ENCODE measurements around the gene NUDT9. TPM values are rescaled to one million over a fixed set of nuclear protein-coding genes. Genes with fewer than 3 reads are reported as not detected.

Gene NUDT9
- polyA plus RNA-seq, 1 of the 3 experiments (the other 2 are of a cell fraction) = 21.8 TPM

- Histone ChIP-seq H3F3A (replicated peaks; ENCODE audit: insufficient read depth) (no peaks in the 10 kb centered on the region), H2AFZ (ENCODE audit: low read depth) (no peak overlapping the region), H3K36me3 (replicated peaks in 1 of 2; ENCODE audit: control insufficient read depth in 1 of 2, insufficient read depth in 2 of 2, low read length in 1 of 2) (peaks cover 9 to 30% of the 10 kb centered on the region in 2 experiments), H3K9me3 (no peaks in the 10 kb centered on the region), H3K4me1 (ENCODE audit: control insufficient read depth in 1 of 2, insufficient read depth in 2 of 2, low read depth in 1 of 2, low read length in 1 of 2) (no peaks in the 10 kb centered on the region), H3K27me3 (ENCODE audit: insufficient read depth) (no peaks in the 10 kb centered on the region), H3K79me2 (ENCODE audit: insufficient read depth) (no peaks in the 10 kb centered on the region), H3K27ac (ENCODE audit: low read depth in 2 of 2, low read length in 1 of 2) (no peak overlapping the region), H3K9me2 (no peaks in the 10 kb centered on the region), H3K4me2 (no peak overlapping the region), H4K20me1 (ENCODE audit: insufficient read depth) (no peaks in the 10 kb centered on the region), H3K9ac (no peak overlapping the region), H3K4me3 (ENCODE audit: low read depth in 2 of 2, low read length in 1 of 2) (no peak overlapping the region)
- DNase-seq = peak; percentile 3
- TF ChIP-seq CTCF (IDR thresholded peaks at IDR 0.05) (peak; percentile 37), NFIC (IDR thresholded peaks at IDR 0.05; ENCODE audit: borderline replicate concordance) (no peak), EZH2phosphoT487 (IDR thresholded peaks at IDR 0.05; ENCODE audit: borderline replicate concordance, low read depth) (no peak)
- ChIA-PET POLR2A (no interaction called here), CTCF (interaction anchor here (1.0 kb wide), 1 partner anchor 22 kb away, joined by 3 read pairs; no protein-coding TSS in a partner anchor)
These were observed 29.2 kb downstream of the NUDT9 start for GRCh38 chr4:87451537-87451936.

DNA sequence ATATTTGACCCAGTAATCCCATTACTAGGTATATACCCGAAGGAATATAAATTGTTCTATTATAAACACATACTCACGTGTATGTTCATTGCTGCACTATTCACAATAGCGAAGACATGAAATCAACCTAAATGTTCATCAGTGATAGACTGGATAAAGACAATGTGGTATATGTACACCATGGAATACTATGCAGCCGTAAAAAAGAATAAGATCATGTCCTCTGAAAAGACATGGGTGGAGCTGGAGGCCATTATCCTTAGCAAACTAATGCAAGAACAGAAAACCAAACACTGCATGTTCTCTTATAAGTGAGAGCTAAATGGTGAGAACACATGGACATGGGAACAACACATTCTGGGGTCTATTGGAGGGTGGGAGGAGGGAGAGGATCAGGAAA, 36.5 kb downstream of the NUDT9 start:
- Histone ChIP-seq H3K79me2 (ENCODE audit: insufficient read depth) (no peaks in the 10 kb centered on the region), H3F3A (replicated peaks; ENCODE audit: insufficient read depth) (no peaks in the 10 kb centered on the region), H3K27ac (ENCODE audit: low read depth in 2 of 2, low read length in 1 of 2) (no peak overlapping the region), H3K9ac (no peak overlapping the region), H3K4me2 (no peak overlapping the region), H2AFZ (ENCODE audit: low read depth) (no peak overlapping the region), H3K4me1 (ENCODE audit: control insufficient read depth in 1 of 2, insufficient read depth in 2 of 2, low read depth in 1 of 2, low read length in 1 of 2) (no peaks in the 10 kb centered on the region), H3K36me3 (replicated peaks in 1 of 2; ENCODE audit: control insufficient read depth in 1 of 2, insufficient read depth in 2 of 2, low read length in 1 of 2) (peaks cover 13 to 28% of the 10 kb centered on the region in 2 experiments), H3K9me3 (no peaks in the 10 kb centered on the region), H3K27me3 (ENCODE audit: insufficient read depth) (no peaks in the 10 kb centered on the region), H3K9me2 (no peaks in the 10 kb centered on the region), H4K20me1 (ENCODE audit: insufficient read depth) (no peaks in the 10 kb centered on the region), H3K4me3 (ENCODE audit: low read depth in 2 of 2, low read length in 1 of 2) (no peak overlapping the region)
- DNase-seq = no peak
- ChIA-PET CTCF (interaction anchor here (1.3 kb wide), 1 partner anchor 83 kb away, joined by 5 read pairs; no protein-coding TSS in a partner anchor), POLR2A (no interaction called here)
- WGBS (ENCODE audit: low lambda C conversion rate) = 81% methylated on average over 4 of the region's 4 CpGs
- TF ChIP-seq RCOR1 (IDR thresholded peaks at IDR 0.05; ENCODE audit: low read length) (no peak), FOSL2 (IDR thresholded peaks at IDR 0.05; ENCODE audit: borderline replicate concordance, low read depth) (no peak), TAF1 (IDR thresholded peaks at IDR 0.05; ENCODE audit: borderline replicate concordance, low read depth, low read length) (no peak), CTCF (IDR thresholded peaks at IDR 0.05) (no peak), SMC3 (IDR thresholded peaks at IDR 0.05; ENCODE audit: low read depth, low read length) (no peak), IRF3 (IDR thresholded peaks at IDR 0.05; ENCODE audit: low read depth, low read length) (no peak), POLR2AphosphoS5 (IDR thresholded peaks at IDR 0.05; ENCODE audit: low read depth, low read length) (no peak), YY1 (IDR thresholded peaks at IDR 0.05; ENCODE audit: low read depth) (no peak), RXRA (IDR thresholded peaks at IDR 0.05; ENCODE audit: borderline replicate concordance, low read depth) (no peak), FOXM1 (IDR thresholded peaks at IDR 0.05; ENCODE audit: low read depth) (no peak), MEF2A (IDR thresholded peaks at IDR 0.05; ENCODE audit: borderline replicate concordance, low read depth) (no peak), JUND (IDR thresholded peaks at IDR 0.05) (no peak), EZH2phosphoT487 (IDR thresholded peaks at IDR 0.05; ENCODE audit: borderline replicate concordance, low read depth) (no peak)
- TF ChIP-seq, protein P1, sequence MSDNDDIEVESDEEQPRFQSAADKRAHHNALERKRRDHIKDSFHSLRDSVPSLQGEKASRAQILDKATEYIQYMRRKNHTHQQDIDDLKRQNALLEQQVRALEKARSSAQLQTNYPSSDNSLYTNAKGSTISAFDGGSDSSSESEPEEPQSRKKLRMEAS (IDR thresholded peaks at IDR 0.05; ENCODE audit: low read depth) = no peak
- TF ChIP-seq, protein P2, sequence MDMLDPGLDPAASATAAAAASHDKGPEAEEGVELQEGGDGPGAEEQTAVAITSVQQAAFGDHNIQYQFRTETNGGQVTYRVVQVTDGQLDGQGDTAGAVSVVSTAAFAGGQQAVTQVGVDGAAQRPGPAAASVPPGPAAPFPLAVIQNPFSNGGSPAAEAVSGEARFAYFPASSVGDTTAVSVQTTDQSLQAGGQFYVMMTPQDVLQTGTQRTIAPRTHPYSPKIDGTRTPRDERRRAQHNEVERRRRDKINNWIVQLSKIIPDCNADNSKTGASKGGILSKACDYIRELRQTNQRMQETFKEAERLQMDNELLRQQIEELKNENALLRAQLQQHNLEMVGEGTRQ (IDR thresholded peaks at IDR 0.05; ENCODE audit: borderline replicate concordance, low read depth, low read length) = no peak
- TF ChIP-seq, protein P3, sequence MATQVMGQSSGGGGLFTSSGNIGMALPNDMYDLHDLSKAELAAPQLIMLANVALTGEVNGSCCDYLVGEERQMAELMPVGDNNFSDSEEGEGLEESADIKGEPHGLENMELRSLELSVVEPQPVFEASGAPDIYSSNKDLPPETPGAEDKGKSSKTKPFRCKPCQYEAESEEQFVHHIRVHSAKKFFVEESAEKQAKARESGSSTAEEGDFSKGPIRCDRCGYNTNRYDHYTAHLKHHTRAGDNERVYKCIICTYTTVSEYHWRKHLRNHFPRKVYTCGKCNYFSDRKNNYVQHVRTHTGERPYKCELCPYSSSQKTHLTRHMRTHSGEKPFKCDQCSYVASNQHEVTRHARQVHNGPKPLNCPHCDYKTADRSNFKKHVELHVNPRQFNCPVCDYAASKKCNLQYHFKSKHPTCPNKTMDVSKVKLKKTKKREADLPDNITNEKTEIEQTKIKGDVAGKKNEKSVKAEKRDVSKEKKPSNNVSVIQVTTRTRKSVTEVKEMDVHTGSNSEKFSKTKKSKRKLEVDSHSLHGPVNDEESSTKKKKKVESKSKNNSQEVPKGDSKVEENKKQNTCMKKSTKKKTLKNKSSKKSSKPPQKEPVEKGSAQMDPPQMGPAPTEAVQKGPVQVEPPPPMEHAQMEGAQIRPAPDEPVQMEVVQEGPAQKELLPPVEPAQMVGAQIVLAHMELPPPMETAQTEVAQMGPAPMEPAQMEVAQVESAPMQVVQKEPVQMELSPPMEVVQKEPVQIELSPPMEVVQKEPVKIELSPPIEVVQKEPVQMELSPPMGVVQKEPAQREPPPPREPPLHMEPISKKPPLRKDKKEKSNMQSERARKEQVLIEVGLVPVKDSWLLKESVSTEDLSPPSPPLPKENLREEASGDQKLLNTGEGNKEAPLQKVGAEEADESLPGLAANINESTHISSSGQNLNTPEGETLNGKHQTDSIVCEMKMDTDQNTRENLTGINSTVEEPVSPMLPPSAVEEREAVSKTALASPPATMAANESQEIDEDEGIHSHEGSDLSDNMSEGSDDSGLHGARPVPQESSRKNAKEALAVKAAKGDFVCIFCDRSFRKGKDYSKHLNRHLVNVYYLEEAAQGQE (IDR thresholded peaks at IDR 0.05; ENCODE audit: low read depth, low read length) = no peak

Data from SK-N-SH (cell line).